ENCODE data around the gene WDR36.

Gene WDR36

DNA sequence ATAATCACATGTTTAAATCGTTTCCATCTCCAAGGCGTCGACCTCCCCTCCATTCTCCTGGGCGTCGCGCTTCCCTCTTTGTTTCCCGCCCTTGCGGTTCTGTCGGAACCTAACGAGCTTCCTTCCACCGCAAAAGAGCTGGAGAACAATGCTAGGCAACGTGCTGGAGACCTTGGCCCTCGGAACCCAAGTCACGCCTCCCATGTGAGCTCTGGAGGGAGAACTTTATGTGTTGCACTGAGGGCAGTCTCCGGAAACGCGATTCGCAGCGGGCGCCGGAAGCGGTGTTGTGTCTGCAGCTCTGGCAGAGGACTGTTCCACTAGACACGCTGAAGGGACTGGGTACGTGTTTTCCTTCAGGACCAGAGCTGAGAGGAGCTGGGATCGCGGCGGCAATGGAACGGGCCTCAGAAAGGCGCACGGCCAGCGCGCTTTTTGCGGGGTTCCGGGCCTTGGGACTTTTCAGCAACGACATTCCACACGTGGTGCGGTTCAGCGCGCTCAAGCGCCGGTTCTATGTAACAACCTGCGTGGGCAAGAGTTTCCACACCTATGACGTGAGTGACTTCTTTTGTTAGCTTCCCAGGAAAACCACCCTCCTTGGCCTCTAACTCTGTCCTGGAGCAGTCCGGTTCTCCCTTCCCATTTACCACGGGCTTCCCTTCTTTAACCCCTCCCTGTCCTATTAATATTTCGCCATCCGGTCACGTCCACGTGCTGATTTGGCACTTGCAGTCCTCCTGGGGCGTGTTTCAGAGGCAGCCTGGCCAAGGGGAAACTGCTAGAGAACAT, at the start of gene WDR36:
TSS of gene WDR36 (plus strand) at position 287 of the 792 bp plus-strand sequence. CDS start at position 396, 109 bp downstream.
- TF ChIP-seq, protein P1, sequence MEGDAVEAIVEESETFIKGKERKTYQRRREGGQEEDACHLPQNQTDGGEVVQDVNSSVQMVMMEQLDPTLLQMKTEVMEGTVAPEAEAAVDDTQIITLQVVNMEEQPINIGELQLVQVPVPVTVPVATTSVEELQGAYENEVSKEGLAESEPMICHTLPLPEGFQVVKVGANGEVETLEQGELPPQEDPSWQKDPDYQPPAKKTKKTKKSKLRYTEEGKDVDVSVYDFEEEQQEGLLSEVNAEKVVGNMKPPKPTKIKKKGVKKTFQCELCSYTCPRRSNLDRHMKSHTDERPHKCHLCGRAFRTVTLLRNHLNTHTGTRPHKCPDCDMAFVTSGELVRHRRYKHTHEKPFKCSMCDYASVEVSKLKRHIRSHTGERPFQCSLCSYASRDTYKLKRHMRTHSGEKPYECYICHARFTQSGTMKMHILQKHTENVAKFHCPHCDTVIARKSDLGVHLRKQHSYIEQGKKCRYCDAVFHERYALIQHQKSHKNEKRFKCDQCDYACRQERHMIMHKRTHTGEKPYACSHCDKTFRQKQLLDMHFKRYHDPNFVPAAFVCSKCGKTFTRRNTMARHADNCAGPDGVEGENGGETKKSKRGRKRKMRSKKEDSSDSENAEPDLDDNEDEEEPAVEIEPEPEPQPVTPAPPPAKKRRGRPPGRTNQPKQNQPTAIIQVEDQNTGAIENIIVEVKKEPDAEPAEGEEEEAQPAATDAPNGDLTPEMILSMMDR (IDR thresholded peaks at IDR 0.05; ENCODE audit: low read depth, low read length, missing control alignments), result no peak
- DNase-seq (ENCODE audit: extremely low read depth, low read depth), result peak; percentile 90
- peak within 1 kb of the TSS; percentile 97 for H3K4me3 ChIP-seq (replicated peaks; ENCODE audit: low read depth, low read length)

GRCh38 chr5:111043712-111044506, 48.2 kb upstream of the WDR36 start:
- TF ChIP-seq, protein P1 (IDR thresholded peaks at IDR 0.05; ENCODE audit: low read depth, low read length, missing control alignments), result no peak
- peak; percentile 19 for DNase-seq (ENCODE audit: extremely low read depth, low read depth)
- H3K4me3 ChIP-seq (replicated peaks; ENCODE audit: low read depth, low read length), result no peak overlapping the region

GRCh38 chr5:111058064-111058463, 34.1 kb upstream of the WDR36 start:
- H3K4me3 ChIP-seq (replicated peaks; ENCODE audit: low read depth, low read length), result no peak overlapping the region
- TF ChIP-seq, protein P1 (IDR thresholded peaks at IDR 0.05; ENCODE audit: low read depth, low read length, missing control alignments), result no peak
- DNase-seq (ENCODE audit: extremely low read depth, low read depth), result no peak

GRCh38 chr5:111060169-111060568, 32.0 kb upstream of the WDR36 start:
- no peak for DNase-seq (ENCODE audit: extremely low read depth, low read depth)
- TF ChIP-seq, protein P1 (IDR thresholded peaks at IDR 0.05; ENCODE audit: low read depth, low read length, missing control alignments), result no peak
- no peak overlapping the region for H3K4me3 ChIP-seq (replicated peaks; ENCODE audit: low read depth, low read length)

DNA sequence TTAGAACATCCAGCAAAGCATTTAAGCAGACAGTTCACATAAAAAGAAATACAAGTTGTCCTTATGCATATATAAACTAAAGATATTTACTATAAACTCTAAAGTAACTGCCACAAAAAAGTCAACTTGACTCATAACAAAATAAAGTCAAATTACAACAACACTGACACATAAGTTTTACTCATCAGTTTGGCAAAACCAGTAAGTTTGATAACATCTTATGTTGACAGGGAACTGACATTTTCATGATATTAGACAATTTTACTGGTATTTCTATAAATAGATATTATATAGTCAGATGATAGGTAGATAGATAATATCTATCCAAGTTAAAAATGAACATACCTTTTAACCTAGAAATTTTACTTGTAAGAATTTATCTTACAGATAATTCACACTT, 30.5 kb upstream of the WDR36 start:
- H3K4me3 ChIP-seq (replicated peaks; ENCODE audit: low read depth, low read length), result no peak overlapping the region
- TF ChIP-seq, protein P1 (IDR thresholded peaks at IDR 0.05; ENCODE audit: low read depth, low read length, missing control alignments), result no peak
- DNase-seq (ENCODE audit: extremely low read depth, low read depth), result no peak

GRCh38 chr5:111063709-111064322, 28.3 kb upstream of the WDR36 start:
- no peak overlapping the region for H3K4me3 ChIP-seq (replicated peaks; ENCODE audit: low read depth, low read length)
- no peak for DNase-seq (ENCODE audit: extremely low read depth, low read depth)
- TF ChIP-seq, protein P1 (IDR thresholded peaks at IDR 0.05; ENCODE audit: low read depth, low read length, missing control alignments), result peak; percentile 54

Data from HFF-Myc (cell line).